Measurements from ENCODE around the gene IFITM1. TPM values are rescaled to one million over a fixed set of nuclear protein-coding genes. Genes with fewer than 3 reads are reported as not detected.

The IFITM1 gene
- polyA plus RNA-seq, 1 donor (not counting 4 experiments of a cell fraction or from before 2014, with no cell fraction given), result 333 TPM

GRCh38 chr11:281486-282161 lies 32.2 kb upstream of the IFITM1 start:
- H3K4me2 ChIP-seq (ENCODE audit: control insufficient read depth, extremely low read depth, insufficient read depth, low read depth, low read length), result no peak overlapping the region
- no peaks in the 10 kb centered on the region for H3K9me1 ChIP-seq (ENCODE audit: control insufficient read depth, extremely low read depth, insufficient read depth, low read length)
- no peaks in the 10 kb centered on the region for H3K9me3 ChIP-seq (ENCODE audit: control insufficient read depth, low read depth, low read length)
- no peaks in the 10 kb centered on the region for H4K20me1 ChIP-seq (ENCODE audit: control insufficient read depth, extremely low read depth, insufficient read depth, low read length)
- no peaks in the 10 kb centered on the region for H3K79me2 ChIP-seq (ENCODE audit: control insufficient read depth, insufficient read depth, low read length)
- H3K9ac ChIP-seq (ENCODE audit: control insufficient read depth, extremely low read depth, insufficient read depth, low read length), result no peak overlapping the region
- no peak overlapping the region for H2AFZ ChIP-seq (ENCODE audit: control insufficient read depth, low read length)
- TF ChIP-seq CTCF (optimal IDR thresholded peaks at IDR 0.05 in 1 of 3, IDR thresholded peaks at IDR 0.05 in 1 of 3, conservative IDR thresholded peaks at IDR 0.05 in 1 of 3; ENCODE audit: extremely low read depth in 1 of 3, insufficient read depth in 2 of 3, low read length in 3 of 3) (no peak), EZH2 (IDR thresholded peaks at IDR 0.05; ENCODE audit: low read length) (no peak)
- dilution Hi-C loops (cut with MboI; ENCODE audit: extremely low pct_ligation_motif_present, low sequenced_read_pairs), result no loop called here
- H3K27me3 ChIP-seq (ENCODE audit: control insufficient read depth, extremely low read depth, insufficient read depth, low read length), result peaks cover 67% of the 10 kb centered on the region
- H3K4me3 ChIP-seq (ENCODE audit: control insufficient read depth in 2 of 3, extremely low read depth in 1 of 3, insufficient read depth in 2 of 3, low read depth in 1 of 3, low read length in 3 of 3), result no peak overlapping the region
- DNase-seq (ENCODE audit: low read depth, low spot score) (no peak), FAIRE-seq (no peak)
- no peaks in the 10 kb centered on the region for H3K4me1 ChIP-seq (ENCODE audit: control insufficient read depth, extremely low read depth, insufficient read depth, low read length)
- no peaks in the 10 kb centered on the region for H3K36me3 ChIP-seq (ENCODE audit: control insufficient read depth in 2 of 2, extremely low read depth in 1 of 2, insufficient read depth in 2 of 2, low read length in 2 of 2)
- no peak overlapping the region for H3K27ac ChIP-seq (ENCODE audit: control insufficient read depth, insufficient read depth, low read length)

- no peak overlapping the region for H3K27ac ChIP-seq (ENCODE audit: control insufficient read depth, insufficient read depth, low read length)
- dilution Hi-C loops (cut with MboI; ENCODE audit: extremely low pct_ligation_motif_present, low sequenced_read_pairs), result no loop called here
- no peak for DNase-seq (ENCODE audit: low read depth, low spot score)
- H4K20me1 ChIP-seq (ENCODE audit: control insufficient read depth, extremely low read depth, insufficient read depth, low read length), result no peaks in the 10 kb centered on the region
- H3K9me3 ChIP-seq (ENCODE audit: control insufficient read depth, low read depth, low read length), result no peaks in the 10 kb centered on the region
- peaks cover 72% of the 10 kb centered on the region for H3K27me3 ChIP-seq (ENCODE audit: control insufficient read depth, extremely low read depth, insufficient read depth, low read length)
- no peak overlapping the region for H3K4me2 ChIP-seq (ENCODE audit: control insufficient read depth, extremely low read depth, insufficient read depth, low read depth, low read length)
- no peak overlapping the region for H3K9ac ChIP-seq (ENCODE audit: control insufficient read depth, extremely low read depth, insufficient read depth, low read length)
- TF ChIP-seq CTCF (optimal IDR thresholded peaks at IDR 0.05 in 1 of 3, IDR thresholded peaks at IDR 0.05 in 1 of 3, conservative IDR thresholded peaks at IDR 0.05 in 1 of 3; ENCODE audit: extremely low read depth in 1 of 3, insufficient read depth in 2 of 3, low read length in 3 of 3), result no peak
- TF ChIP-seq EZH2 (IDR thresholded peaks at IDR 0.05; ENCODE audit: low read length), result no peak
- no peaks in the 10 kb centered on the region for H3K36me3 ChIP-seq (ENCODE audit: control insufficient read depth in 2 of 2, extremely low read depth in 1 of 2, insufficient read depth in 2 of 2, low read length in 2 of 2)
- no peak overlapping the region for H3K4me3 ChIP-seq (ENCODE audit: control insufficient read depth in 2 of 3, extremely low read depth in 1 of 3, insufficient read depth in 2 of 3, low read depth in 1 of 3, low read length in 3 of 3)
- H3K4me1 ChIP-seq (ENCODE audit: control insufficient read depth, extremely low read depth, insufficient read depth, low read length), result no peaks in the 10 kb centered on the region
- H3K9me1 ChIP-seq (ENCODE audit: control insufficient read depth, extremely low read depth, insufficient read depth, low read length), result no peaks in the 10 kb centered on the region
- H3K79me2 ChIP-seq (ENCODE audit: control insufficient read depth, insufficient read depth, low read length), result no peaks in the 10 kb centered on the region
- no peak for FAIRE-seq
- H2AFZ ChIP-seq (ENCODE audit: control insufficient read depth, low read length), result no peak overlapping the region
Measured at GRCh38 chr11:282171-282570, 31.7 kb upstream of the IFITM1 start.

Measured in keratinocyte (primary cell).